IPS-NIHi11 (cell line): ENCODE results near the gene HOXA4.

ENCODE experiments used
- DNase-seq: peaks from one replicate; pipeline ENCODE4 v3.0.0; 2012; ENCODE audit warnings: mixed read lengths, low spot score

HOXA4 gene

GRCh38 chr7:27092819-27093110 lies 37.8 kb downstream of the HOXA4 start:
- no peak for DNase-seq

GRCh38 chr7:27091941-27092818 lies 38.4 kb downstream of the HOXA4 start:
- DNase-seq, result no peak

- DNase-seq, result no peak
Measured at GRCh38 chr7:27091105-27091504, 39.5 kb downstream of the HOXA4 start.

GRCh38 chr7:27088002-27088922 lies 42.3 kb downstream of the HOXA4 start:
- no peak for DNase-seq

GRCh38 chr7:27083646-27084045 lies 46.9 kb downstream of the HOXA4 start:
- DNase-seq, result no peak

GRCh38 chr7:27082171-27082570 lies 48.4 kb downstream of the HOXA4 start:
- no peak for DNase-seq

- no peak for DNase-seq
Measured at GRCh38 chr7:27080844-27081436, 49.6 kb downstream of the HOXA4 start.

- no peak for DNase-seq
Measured at GRCh38 chr7:27079234-27079975, 51.2 kb downstream of the HOXA4 start.

- no peak for DNase-seq
Measured at GRCh38 chr7:27078616-27079233, 51.8 kb downstream of the HOXA4 start.
